ENCODE data around the gene HAND1.

The HAND1 gene

DNA sequence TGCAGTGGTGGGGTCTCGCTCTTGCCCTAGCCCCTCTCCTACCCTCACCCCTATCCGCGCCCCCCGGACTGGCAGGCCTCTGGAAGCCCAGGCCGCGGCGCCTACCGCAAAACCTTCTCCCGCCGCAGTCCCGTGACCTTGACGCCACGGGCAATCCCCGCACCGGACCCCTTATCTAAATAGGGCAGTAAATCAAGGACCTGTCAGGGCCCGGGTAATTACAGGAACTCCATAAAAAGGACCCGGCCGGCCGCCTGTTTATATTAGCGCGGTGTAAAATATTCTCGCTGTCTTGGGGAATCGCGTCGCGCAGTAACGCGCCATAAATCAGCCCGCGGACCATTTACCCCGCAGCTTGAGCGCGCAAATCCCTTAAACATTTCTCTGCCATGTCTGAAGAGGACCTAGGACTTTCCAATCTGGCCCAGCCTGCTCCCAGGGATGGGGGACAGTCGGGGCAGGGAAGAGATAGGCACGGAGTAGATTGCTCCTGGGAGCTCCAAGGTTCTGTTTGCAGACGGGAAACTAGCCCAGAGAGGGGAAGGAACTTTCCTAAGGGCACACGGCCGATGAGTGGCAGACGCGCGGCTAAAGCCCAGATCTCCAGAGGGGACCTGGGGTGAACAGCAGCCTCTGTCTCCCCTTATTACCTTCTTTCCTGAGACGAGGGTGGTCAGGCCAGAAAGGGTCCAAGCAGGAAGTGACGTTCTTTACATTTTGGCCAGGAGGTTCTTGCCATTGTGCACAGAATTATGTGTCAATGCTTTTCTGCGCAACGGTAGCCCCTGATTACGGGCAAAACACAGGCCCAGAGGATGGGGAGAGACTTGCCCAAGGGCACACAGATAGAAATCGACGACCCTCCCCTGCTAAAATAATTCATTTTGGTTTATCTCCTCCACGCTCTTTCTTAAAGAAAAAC is 4.8 kb upstream of the HAND1 start:
- Histone ChIP-seq H3K79me2 (ENCODE audit: insufficient read depth, low read depth) (no peaks in the 10 kb centered on the region), H3K4me3 (IDR thresholded peaks at IDR 0.05; ENCODE audit: insufficient read depth, low read depth, low read length) (no peak overlapping the region), H3K4me1 (ENCODE audit: low read depth, poor library complexity, severe bottlenecking) (peaks cover 22% of the 10 kb centered on the region), H2AFZ (ENCODE audit: low read depth) (no peak overlapping the region), H3K4me2 (no peak overlapping the region), H3K27ac (no peak overlapping the region), H4K20me1 (ENCODE audit: insufficient read depth) (no peaks in the 10 kb centered on the region), H3K27me3 (ENCODE audit: insufficient read depth, low read depth) (no peaks in the 10 kb centered on the region), H3K36me3 (ENCODE audit: insufficient read depth) (no peaks in the 10 kb centered on the region), H3K9ac (no peak overlapping the region)
- TF ChIP-seq, protein P1, sequence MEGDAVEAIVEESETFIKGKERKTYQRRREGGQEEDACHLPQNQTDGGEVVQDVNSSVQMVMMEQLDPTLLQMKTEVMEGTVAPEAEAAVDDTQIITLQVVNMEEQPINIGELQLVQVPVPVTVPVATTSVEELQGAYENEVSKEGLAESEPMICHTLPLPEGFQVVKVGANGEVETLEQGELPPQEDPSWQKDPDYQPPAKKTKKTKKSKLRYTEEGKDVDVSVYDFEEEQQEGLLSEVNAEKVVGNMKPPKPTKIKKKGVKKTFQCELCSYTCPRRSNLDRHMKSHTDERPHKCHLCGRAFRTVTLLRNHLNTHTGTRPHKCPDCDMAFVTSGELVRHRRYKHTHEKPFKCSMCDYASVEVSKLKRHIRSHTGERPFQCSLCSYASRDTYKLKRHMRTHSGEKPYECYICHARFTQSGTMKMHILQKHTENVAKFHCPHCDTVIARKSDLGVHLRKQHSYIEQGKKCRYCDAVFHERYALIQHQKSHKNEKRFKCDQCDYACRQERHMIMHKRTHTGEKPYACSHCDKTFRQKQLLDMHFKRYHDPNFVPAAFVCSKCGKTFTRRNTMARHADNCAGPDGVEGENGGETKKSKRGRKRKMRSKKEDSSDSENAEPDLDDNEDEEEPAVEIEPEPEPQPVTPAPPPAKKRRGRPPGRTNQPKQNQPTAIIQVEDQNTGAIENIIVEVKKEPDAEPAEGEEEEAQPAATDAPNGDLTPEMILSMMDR (conservative IDR thresholded peaks at IDR 0.05; ENCODE audit: low read depth, low read length): no peak

DNA sequence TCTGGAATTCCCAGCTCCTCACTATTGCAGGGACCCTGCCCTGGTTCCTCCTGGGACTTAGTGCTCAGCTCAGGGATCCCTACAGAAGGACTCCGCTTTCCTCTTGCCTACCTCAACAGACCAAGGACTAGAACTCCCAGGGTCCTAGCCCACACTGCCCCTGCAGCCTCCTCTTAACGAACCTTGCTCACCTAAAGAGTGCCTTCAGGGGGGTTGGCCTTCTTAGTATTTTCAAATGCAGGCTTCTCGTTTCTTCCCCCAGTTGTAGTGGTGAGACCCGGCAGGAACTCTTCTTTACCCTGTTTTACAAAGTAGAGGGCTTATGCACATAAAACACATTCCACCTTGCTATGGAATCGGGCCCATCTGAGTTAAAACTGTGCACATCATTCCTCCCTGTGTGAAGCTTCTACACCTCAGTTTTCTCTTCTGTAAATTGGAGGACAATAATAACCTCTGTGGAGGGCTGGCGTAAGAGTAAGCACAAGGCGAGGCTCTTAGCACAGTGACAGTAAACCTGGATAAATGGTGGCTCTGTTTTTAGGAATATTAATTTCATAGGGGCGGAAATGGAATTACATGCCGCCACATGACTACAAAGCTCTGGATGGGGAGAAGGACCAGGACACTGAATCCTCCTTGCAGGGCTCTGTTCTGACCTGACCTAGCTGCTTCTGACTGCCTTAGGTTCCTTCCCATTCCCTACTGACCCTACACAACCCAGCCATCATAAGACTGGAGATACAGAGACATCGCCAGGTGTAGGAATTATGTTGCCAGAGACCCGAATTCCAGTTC is 3.8 kb upstream of the HAND1 start:
- TF ChIP-seq, protein P1 (conservative IDR thresholded peaks at IDR 0.05; ENCODE audit: low read depth, low read length): no peak
- no peaks in the 10 kb centered on the region for H3K27me3 ChIP-seq (ENCODE audit: insufficient read depth, low read depth)
- H4K20me1 ChIP-seq (ENCODE audit: insufficient read depth): no peaks in the 10 kb centered on the region
- H3K4me2 ChIP-seq: no peak overlapping the region
- no peaks in the 10 kb centered on the region for H3K79me2 ChIP-seq (ENCODE audit: insufficient read depth, low read depth)
- no peak overlapping the region for H3K27ac ChIP-seq
- no peak overlapping the region for H3K4me3 ChIP-seq (IDR thresholded peaks at IDR 0.05; ENCODE audit: insufficient read depth, low read depth, low read length)
- H3K36me3 ChIP-seq (ENCODE audit: insufficient read depth): no peaks in the 10 kb centered on the region
- H3K9ac ChIP-seq: no peak overlapping the region
- H2AFZ ChIP-seq (ENCODE audit: low read depth): no peak overlapping the region
- H3K4me1 ChIP-seq (ENCODE audit: low read depth, poor library complexity, severe bottlenecking): peaks cover 12% of the 10 kb centered on the region

GRCh38 chr5:154480847-154481246 is 2.8 kb upstream of the HAND1 start:
- Histone ChIP-seq H3K4me3 (IDR thresholded peaks at IDR 0.05; ENCODE audit: insufficient read depth, low read depth, low read length) (no peak overlapping the region), H3K4me2 (no peak overlapping the region), H4K20me1 (ENCODE audit: insufficient read depth) (no peaks in the 10 kb centered on the region), H3K4me1 (ENCODE audit: low read depth, poor library complexity, severe bottlenecking) (peaks cover 2% of the 10 kb centered on the region), H3K36me3 (ENCODE audit: insufficient read depth) (no peaks in the 10 kb centered on the region), H3K79me2 (ENCODE audit: insufficient read depth, low read depth) (no peaks in the 10 kb centered on the region), H3K27me3 (ENCODE audit: insufficient read depth, low read depth) (no peaks in the 10 kb centered on the region), H2AFZ (ENCODE audit: low read depth) (no peak overlapping the region), H3K9ac (no peak overlapping the region), H3K27ac (no peak overlapping the region)
- TF ChIP-seq, protein P1 (conservative IDR thresholded peaks at IDR 0.05; ENCODE audit: low read depth, low read length): no peak

- no peaks in the 10 kb centered on the region for H3K36me3 ChIP-seq (ENCODE audit: insufficient read depth)
- H3K9ac ChIP-seq: no peak overlapping the region
- H4K20me1 ChIP-seq (ENCODE audit: insufficient read depth): no peaks in the 10 kb centered on the region
- no peak overlapping the region for H2AFZ ChIP-seq (ENCODE audit: low read depth)
- no peaks in the 10 kb centered on the region for H3K4me1 ChIP-seq (ENCODE audit: low read depth, poor library complexity, severe bottlenecking)
- TF ChIP-seq, protein P1 (conservative IDR thresholded peaks at IDR 0.05; ENCODE audit: low read depth, low read length): no peak
- H3K79me2 ChIP-seq (ENCODE audit: insufficient read depth, low read depth): no peaks in the 10 kb centered on the region
- no peaks in the 10 kb centered on the region for H3K27me3 ChIP-seq (ENCODE audit: insufficient read depth, low read depth)
- no peak overlapping the region for H3K27ac ChIP-seq
- H3K4me3 ChIP-seq (IDR thresholded peaks at IDR 0.05; ENCODE audit: insufficient read depth, low read depth, low read length): no peak overlapping the region
- H3K4me2 ChIP-seq: no peak overlapping the region
Measured at GRCh38 chr5:154479944-154480750, 2.1 kb upstream of the HAND1 start.
